Stimulated activated CD8-positive, alpha-beta memory T cell treated with anti-CD3 and anti-CD28 coated beads, Interleukin-15, amount 100 ng/mL, for 24 hours (primary cell): ENCODE measurements around the gene SH3BGRL3.

Experiments
- DNase-seq: peaks from one replicate; pipeline ENCODE4 v3.0.0-alpha.2; 2020; ENCODE audit warnings: low read depth

The SH3BGRL3 gene

DNA sequence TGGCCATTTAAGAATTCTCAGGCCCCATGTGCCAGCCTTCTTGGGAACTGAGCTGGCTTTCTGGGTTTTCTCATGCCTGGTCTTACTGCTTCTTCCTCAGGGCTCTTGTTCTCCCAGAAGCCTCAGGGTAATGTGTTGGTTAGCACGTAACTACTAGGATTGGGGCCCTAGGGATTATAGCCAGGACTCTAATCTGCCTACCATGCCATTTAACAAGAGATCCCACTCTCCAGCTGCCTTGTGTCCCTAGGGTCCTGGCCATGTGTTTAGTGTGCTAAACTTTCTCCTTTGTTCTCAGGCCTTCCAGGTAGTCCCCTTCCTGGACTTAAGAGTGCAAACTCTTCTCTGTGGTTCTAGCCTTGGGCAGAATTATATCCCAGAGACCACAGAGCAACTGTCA is 2.2 kb upstream of the SH3BGRL3 start:
- DNase-seq, result no peak

DNA sequence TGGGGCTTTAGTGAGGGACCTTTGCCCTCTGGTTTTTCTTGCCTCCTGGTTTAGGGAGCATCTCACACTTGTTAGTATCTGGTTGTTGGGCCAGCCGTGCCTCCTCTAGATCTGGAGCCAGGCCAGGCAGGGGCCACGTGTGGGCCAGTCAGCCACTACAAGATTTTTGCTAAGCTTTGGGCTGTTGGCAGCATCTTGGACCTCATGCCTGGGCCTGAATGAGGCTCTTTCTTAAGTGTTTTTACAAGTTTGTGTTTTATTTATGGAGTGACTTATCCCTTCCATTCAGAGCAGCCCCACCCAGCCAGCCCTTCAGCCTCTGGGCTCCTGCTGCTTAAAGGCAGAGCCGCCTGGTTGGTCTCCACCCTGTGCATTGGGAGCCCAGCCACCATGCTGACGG is 1.6 kb upstream of the SH3BGRL3 start:
- no peak for DNase-seq

DNA sequence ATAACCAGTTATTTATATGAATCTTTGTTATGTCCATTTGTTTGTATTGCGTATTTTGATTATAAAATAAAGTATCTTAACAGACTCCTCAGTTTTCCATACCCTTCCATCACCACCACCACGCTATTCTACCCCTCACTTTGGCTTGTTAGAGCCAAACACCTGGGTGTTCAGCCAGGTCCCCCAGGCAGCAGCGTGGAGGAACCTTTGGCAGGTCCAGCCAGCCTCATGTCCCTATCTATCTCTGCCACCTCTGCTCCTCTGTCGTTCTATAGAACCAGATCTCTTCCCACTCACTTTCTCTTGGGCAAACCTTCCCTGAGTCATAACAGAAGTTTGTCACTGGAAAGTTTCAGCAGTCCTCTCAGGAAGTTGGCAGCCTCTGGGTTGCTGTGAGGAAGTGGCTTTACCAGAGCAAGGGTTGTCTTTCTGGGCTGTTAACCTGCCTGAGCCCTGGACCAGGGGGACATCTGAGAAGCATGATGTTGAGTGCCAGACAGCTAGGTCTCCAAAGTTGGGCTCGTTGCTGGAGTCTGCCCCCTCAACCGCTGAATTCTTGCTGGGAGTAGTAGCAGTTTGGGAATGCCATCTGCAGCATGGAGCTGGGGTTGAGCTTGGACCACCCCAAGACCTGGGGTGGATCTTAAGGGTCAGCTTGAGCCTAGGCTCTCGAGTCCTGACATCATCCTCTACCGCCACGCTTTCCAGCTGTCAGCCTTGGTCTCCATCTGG is 996 bp upstream of the SH3BGRL3 start:
- DNase-seq, result no peak

DNA sequence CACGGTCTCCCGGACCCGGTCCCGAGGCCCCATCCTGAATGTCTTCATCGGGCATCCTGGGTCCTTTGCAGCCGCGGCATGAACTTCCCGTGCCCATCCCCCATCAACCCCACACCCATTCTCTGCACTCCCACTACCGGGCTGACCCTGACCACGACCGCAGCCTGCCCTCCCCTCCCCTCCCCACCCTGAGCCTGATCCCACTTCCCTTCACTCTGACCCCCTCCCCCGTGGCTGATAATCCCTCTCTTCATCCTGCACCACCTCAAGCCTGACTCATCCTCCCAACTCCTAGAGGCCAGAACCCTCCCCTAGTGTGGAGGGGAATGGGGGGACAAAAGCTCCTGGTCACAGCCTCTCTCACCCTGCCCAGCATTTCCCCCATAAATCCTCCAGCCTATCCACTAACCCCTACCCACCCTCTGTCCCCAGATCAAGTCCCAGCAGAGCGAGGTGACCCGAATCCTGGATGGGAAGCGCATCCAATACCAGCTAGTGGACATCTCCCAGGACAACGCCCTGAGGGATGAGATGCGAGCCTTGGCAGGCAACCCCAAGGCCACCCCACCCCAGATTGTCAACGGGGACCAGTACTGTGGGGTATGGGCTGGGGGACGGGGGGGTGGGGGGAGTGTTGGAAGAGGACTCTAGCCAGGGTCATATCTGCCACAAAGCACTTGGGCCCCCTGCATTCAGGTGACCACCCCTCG is 602 bp downstream of the SH3BGRL3 start:
- DNase-seq, result no peak

DNA sequence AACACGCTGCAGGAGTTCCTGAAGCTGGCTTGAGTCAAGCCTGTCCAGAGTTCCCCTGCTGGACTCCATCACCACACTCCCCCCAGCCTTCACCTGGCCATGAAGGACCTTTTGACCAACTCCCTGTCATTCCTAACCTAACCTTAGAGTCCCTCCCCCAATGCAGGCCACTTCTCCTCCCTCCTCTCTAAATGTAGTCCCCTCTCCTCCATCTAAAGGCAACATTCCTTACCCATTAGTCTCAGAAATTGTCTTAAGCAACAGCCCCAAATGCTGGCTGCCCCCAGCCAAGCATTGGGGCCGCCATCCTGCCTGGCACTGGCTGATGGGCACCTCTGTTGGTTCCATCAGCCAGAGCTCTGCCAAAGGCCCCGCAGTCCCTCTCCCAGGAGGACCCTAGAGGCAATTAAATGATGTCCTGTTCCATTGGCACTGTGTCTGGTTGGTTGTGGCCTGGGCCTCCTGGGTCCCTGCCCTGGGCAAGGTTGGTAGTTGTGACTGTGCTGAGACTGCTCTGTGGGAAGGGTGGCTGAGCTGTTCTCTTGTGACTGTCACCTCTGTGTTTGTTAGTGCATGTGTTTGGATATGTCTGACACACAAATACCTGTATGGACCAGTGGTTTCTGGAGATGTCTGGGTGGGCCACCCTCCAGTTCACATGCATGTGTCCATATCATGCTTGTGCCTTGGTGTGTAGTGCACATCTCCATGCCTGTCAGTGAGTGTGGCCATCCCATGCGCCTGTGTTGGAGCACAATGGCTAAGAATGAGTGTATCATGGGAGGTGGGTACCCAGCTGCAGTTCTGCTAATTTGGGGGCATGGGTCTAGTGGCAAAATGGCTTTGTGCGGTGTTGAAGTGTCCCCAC is 1.4 kb downstream of the SH3BGRL3 start:
- no peak for DNase-seq

DNA sequence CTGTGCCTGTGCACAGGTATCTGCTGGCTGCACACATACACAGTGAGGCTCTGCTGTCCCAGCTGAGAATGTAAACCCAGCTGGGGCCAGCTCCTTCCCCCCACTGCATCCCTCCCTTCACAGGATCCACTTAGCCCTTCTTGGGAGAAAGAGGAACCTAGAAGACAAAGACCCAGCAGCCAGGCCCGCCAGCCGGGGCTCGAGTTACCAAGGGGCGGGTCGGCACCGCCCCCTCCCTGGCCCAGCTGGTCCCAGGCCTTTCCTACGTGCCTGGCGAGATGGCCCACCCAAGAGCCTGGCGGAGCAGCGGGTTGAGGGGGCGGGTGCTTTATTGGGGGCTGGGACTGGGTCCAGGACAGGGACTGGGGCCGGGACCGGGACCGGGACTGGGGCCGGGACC is 2.1 kb downstream of the SH3BGRL3 start:
- no peak for DNase-seq

DNA sequence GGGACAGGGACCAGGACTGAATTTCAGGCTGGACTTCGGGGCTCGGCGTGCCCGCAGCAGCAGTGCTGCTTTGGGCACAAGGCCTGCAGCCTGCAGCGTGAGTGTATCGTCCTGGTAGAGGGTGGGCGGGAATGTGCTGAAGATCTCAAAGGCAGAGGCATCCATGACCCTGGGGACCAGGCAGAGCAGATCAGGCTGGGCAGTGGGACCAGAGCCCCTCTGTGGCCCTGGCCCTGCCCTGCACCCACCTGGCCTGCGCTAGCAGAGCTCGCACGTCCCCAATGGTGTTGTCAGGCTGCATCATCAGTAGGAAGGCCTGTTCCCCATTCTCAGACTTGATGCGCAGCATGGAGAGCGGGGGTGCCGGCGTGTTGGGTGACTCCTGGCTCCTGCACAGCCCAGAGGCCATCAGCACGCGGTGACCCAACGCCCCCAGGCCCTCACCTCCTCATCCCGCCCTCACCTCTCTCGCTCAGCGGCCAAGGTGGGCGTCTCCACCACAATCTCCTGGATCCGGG is 2.6 kb downstream of the SH3BGRL3 start:
- no peak for DNase-seq

DNA sequence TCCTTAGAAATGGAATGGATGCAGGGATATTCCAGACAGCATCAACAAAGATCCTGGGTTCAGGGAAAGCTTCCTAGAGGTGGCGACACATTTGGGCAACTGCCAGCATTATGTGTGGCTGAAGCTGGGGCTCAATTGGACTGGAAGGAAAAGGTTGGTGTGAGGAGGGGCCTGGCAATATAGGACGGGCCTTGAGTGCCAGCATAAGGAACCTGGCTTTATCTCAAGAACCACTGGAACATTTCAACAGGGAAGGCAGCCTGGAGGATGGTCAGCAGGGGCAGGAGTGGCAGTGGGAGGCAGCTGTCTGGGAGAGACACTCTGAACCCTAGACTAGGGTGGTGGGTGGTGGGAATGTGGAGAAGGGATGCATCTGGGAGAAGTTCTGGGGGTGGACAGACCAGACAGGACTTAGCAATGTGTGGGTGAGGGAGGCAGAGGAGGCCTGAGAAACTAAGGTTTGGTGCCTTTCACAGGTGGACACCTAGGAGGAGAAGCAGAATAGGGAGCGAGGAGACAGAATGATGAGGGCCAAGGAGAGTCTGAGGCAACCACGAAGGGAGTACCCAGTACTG is 3.5 kb downstream of the SH3BGRL3 start:
- no peak for DNase-seq

DNA sequence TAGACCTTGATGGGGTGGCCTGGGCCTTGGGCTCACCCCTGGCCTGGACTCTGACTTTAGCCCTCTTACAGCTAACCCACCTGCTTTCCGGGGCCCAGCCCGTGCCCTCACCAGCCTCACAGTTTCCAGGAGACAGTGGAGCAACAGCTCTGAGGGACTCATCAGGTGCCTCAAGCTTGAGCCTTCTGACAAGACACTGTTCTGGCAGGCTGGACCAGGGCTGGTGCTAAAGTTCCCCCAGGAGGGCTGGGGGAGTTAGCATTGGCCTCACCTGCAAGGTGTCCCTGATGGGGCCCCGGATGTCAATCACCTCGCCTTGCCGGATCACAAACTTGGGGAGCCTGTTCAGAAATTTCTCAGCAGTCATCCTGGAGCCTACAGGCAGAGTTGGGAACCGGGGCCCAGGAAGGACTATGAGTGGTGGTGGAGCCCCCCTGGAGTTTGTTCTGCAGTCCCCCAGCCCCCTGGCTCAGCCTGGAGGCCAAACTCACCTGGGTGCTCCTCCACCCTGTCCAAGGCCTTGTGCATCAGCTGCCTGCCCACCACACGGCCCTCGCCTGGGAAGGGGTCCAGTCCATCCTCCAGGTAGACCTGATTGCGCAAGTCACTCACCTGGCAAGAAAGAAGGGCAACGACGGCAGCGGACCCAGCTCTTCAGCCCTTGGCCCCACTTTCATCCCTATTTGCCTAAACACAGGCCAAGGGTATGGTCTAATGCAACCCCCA is 4.1 kb downstream of the SH3BGRL3 start:
- DNase-seq, result no peak

DNA sequence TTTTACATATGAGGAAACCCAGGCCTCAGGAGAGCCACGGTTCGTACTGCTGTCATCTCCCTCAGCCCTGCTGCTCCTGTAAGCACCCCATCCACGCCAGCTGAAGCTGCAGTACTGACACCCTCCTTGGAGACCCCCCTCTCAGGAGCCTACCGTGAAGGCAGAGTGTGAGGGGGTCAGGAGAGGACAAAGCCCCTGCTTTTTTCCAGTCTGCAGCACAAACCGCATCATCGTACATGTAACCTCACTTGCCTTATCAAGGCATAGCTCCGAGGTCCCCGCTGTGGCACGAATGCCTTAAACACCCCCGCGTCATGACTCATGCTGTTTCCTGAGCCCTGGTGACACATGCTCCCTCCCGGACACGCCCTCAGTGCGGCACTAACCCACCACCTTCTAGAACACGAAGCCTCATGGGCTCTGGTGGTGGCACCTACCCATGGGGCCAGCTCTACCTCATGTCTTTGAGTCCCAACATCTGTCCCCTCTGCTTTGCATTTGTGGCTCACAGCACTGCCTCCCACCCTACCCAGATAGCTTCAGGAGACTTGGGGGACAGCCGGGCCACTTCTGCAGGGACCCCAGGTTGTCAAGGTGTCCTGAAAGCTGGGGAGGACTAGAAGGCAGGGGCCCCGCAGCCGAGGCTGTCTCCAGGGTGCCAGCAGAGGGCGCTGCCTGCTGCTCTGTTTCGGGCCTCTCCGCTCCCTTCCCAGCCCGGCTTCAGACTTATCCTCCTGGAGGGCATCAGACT is 4.9 kb downstream of the SH3BGRL3 start:
- DNase-seq, result peak; percentile 68

DNA sequence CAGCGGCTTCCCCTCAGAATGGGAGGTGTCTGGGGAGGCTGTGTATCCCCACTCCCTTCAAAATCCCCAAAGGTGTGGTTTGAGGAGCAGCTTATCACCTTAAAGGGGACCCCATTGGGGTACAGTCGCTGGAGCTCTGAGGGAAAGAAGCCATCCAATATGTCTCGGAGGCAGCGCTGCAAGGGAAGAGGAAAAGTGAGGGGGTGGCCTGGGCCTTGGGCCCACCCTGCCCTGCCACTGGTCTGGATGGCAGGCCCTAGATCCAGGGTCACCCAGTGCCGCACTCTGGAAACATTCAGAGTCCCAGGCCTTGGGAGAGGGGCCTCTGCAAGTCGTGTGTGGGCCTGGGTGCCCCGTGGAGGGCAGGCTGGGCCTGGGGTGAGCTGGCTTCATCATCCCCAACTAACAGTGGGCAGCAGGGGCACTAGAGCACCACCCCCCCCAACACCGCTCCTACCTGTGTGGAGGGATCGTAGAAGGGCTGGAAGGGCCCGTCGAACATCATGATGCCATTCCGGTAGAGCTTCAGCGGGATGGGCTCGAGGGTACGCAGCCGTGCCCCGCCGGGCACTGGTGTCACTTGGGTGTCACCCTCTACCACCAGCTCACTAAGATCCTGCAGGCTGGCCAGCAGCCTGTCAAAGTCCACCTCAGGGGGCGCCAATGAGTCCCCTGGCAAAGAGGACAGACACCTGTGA is 5.6 kb downstream of the SH3BGRL3 start:
- DNase-seq, result no peak

DNA sequence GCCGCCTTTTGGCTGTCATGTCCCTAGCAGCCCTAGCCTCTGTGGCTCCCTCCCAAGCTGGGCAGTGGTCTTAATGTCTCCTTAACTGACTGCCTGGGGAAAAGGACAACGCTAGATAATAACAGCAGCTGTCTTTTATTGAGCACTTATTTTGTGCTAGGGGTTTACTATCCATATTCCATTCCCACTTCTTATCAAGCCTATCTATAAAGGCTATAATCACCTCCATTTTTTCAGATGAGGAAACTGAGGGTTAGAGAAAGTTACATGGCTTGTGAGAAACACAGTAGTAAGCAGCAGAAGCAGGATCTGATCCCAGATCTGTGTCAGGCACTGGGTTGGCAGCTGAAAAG is 6.2 kb downstream of the SH3BGRL3 start:
- DNase-seq, result no peak

DNA sequence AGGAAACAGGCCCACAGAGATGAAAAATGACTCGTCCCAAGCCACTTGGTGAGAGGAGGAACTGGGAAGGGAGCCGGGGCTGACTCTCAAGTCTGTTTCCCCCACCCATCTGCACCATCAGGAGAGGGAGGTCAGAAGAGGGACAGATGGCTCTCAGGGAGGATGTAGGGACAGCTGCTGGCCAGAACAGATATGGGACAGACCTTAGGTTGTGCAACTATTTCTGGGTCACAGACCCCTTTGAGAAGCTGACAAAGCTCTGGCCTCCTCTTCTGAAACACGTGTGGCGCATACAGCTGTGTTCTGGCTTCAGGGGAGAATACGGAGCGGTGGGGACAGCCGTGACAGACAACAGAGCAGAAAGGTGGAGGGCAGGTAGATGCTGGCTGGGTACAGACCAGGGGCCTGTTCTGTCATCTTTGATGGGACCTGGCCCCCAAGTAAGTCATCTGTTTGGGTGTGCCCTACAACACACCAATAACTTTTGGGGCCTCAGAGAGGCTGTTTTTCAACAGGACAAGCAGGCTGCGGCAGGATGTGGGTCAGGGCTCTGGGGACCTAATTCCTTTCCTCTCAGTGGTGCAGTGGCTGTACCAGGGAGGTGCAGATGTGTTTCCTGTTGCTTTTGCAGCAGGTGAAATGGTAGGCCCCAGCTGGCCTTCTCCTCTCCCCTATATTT is 7.3 kb downstream of the SH3BGRL3 start:
- no peak for DNase-seq

DNA sequence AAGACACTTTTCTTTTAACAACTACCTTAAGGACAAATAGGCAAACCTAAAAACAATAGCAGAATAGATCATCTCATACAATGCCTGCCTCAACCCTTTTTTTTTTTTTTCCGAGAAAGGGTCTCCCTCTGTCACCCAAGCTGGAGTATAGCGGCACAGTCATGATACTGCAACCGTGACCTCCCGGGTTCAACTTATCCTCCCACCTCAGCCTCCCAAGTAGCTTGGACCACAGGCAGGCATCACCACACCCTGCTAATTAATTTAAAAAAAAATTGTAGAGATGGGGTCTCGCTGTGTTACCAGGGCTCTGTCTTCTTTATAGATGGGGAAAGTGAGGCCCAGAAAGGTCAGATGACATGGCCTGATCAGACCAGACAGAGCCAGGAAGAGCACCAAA is 7.9 kb downstream of the SH3BGRL3 start:
- DNase-seq, result no peak

DNA sequence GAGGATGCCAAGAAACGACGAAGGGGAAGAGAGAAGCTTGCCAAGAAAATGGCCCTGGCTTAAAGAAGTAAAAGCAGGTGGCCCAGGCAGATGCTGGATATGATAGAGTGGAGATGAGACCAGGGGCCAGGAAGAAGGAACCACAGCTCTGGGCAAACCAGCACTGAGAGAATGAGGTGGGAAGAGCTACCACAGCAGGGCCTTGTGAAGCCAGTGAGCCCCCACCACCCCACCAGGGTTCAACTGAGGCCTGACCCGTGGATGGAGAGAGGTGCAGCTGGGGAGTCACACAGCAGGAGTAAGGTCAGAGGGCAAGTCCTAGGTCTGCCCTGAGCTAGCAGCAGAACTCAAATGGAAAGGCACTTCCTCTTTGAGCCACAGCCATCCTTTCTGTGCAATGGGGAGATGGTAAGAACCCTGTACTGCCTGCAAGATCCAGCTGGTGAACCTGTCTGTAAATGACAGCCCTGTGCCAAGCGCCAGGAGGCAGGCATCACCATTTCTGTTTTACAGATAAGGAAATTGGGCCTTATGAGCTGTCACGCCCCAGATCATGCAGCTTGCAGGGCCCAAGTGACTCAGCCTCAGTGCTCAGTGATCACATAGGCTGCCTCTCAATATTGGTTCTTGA is 8.5 kb downstream of the SH3BGRL3 start:
- DNase-seq, result no peak

DNA sequence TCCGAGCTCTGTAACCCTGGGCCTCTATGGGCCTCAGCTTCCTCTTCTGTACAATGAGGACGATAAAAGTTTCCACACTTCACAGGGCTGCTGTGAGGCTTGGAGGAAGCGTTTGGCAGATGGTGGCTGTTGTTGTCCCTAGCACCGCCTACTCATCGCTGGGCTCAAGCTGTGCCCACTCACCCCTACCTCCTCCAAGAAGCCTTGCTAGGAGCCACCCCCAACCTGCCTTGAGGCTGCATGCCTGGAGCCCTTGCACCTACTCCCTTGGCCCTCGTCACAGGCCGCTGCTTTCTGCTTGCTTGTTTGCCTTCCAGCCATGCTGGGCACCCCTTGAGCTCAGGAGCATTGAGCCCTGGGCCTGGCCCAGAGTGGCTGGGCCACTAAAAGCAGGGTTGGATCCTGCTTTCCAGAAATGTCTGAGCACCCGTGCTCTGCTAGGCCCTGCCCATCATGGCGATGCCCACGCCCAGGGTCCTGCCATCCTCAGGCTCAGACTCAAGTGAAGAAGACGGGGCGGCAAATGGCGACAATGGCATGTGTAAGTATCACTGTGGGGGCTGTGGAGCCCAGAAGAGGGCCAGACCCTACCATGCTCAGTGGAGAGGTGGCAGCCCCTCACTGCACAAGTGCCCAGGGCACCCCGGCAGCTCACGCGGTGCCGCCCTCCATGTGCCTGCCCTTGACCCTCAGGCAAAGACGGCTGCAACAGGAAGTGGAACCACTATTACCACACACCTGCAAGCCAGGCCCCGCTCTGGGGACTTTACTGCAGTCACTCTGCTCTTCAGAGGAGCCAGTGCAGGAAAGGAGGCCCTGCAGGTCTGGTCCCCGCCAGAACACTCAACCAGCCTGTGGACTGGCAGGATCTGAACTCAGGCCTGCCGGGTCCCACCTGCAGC is 9.5 kb downstream of the SH3BGRL3 start:
- no peak for DNase-seq

DNA sequence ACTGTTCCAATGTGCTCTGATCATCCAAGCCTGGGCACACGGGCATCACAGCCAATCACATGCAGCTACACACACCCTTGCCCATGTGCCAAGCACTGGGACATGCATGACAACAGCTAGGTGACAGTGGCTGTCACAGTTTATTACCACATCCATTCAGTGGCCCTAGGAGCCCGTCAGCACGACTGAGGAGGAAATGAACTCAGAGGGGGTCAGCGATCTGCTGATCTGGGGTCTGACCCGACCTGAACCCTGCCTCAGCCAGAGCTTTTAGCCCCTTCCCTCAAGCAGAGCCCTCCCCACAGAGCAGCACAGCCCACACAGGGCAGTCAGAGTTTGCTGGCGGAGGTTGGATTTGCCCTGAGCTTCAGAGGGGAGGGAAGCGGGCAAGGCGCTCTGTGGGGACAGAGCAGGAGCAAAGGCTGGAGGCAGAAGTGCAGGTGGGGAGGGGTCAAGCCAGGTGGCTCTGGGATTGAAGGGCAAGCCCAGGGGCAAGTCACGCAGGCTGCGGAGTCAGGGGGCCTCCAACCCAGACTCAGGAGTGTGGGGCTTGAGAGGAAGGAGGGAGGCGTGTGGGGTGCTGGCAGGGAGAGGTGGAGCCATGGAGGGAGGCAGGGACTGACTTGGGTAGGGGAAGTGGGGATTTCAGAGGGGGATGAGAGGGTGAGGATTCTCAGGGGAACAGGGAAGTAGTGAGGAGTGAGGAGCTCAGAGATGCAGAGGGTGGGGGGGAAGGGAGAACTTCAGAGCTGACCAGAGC is 10.4 kb downstream of the SH3BGRL3 start:
- DNase-seq, result no peak
